ENCODE data around the gene NUDT6.
"Not testable (repeated sequence)": the region's sequence is repeated elsewhere in the genome, so short reads cannot be mapped to it uniquely, and the experiment has no call there.

- not testable (repeated sequence) for TF ChIP-seq POLR2A (IDR thresholded peaks at IDR 0.05)
- TF ChIP-seq, protein P1, sequence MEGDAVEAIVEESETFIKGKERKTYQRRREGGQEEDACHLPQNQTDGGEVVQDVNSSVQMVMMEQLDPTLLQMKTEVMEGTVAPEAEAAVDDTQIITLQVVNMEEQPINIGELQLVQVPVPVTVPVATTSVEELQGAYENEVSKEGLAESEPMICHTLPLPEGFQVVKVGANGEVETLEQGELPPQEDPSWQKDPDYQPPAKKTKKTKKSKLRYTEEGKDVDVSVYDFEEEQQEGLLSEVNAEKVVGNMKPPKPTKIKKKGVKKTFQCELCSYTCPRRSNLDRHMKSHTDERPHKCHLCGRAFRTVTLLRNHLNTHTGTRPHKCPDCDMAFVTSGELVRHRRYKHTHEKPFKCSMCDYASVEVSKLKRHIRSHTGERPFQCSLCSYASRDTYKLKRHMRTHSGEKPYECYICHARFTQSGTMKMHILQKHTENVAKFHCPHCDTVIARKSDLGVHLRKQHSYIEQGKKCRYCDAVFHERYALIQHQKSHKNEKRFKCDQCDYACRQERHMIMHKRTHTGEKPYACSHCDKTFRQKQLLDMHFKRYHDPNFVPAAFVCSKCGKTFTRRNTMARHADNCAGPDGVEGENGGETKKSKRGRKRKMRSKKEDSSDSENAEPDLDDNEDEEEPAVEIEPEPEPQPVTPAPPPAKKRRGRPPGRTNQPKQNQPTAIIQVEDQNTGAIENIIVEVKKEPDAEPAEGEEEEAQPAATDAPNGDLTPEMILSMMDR (IDR thresholded peaks at IDR 0.05) = not testable (repeated sequence)
These were observed 78.0 kb downstream of the NUDT6 start for GRCh38 chr4:122844391-122844790.

Data from gastroesophageal sphincter (tissue), 3 donors.